GM23248 (cell line): Measurements from ENCODE around the gene RPL39L. TPM values are rescaled to one million over a fixed set of nuclear protein-coding genes. Genes with fewer than 3 reads are reported as not detected.

Experiments
- DNase-seq: peaks from one replicate; pipeline ENCODE4 v3.0.0-alpha.2; 2015
- H2AFZ ChIP-seq: fragments of 200-600 bp; sonication (generic); 2 replicates; pipeline ENCODE4 v1.6.1; 2016; ENCODE audit warnings: antibody characterized with exemption
- H3F3A ChIP-seq: fragments of 200-600 bp; sonication (generic); 2 replicates; pipeline ENCODE4 v1.6.1; 2016; ENCODE audit warnings: mild to moderate bottlenecking, antibody characterized with exemption, mixed run types; ENCODE audit not compliant: insufficient read depth
- H3K27ac ChIP-seq: fragments of 200-600 bp; sonication (generic); 2 replicates; pipeline ENCODE4 v1.5.1; 2016; ENCODE audit warnings: mild to moderate bottlenecking
- H3K27me3 ChIP-seq: fragments of 200-600 bp; sonication (generic); replicated peaks from 2 replicates; pipeline ENCODE4 v1.6.1; 2016; ENCODE audit warnings: mild to moderate bottlenecking; ENCODE audit not compliant: insufficient read depth
- H3K36me3 ChIP-seq: fragments of 200-600 bp; sonication (generic); 2 replicates; pipeline ENCODE4 v1.6.1; 2016; ENCODE audit warnings: low read depth, mild to moderate bottlenecking
- H3K4me1 ChIP-seq: fragments of 200-600 bp; sonication (generic); 2 replicates; pipeline ENCODE4 v1.6.1; 2016; ENCODE audit warnings: mild to moderate bottlenecking; ENCODE audit not compliant: insufficient read depth
- H3K4me2 ChIP-seq: fragments of 200-600 bp; sonication (generic); one replicate; pipeline ENCODE4 v1.6.1; 2016; ENCODE audit warnings: mild to moderate bottlenecking; ENCODE audit not compliant: unreplicated experiment
- H3K4me3 ChIP-seq: fragments of 200-600 bp; sonication (generic); 2 replicates; pipeline ENCODE4 v1.5.1; 2016; ENCODE audit warnings: mild to moderate bottlenecking
- H3K79me2 ChIP-seq: fragments of 200-600 bp; sonication (generic); 2 replicates; pipeline ENCODE4 v1.6.1; 2016; ENCODE audit warnings: mild to moderate bottlenecking; ENCODE audit not compliant: insufficient read depth
- H3K9ac ChIP-seq: fragments of 200-600 bp; sonication (generic); 2 replicates; pipeline ENCODE4 v1.6.1; 2016; ENCODE audit warnings: mild to moderate bottlenecking
- H3K9me2 ChIP-seq: fragments of 200-600 bp; sonication (generic); 2 replicates; pipeline ENCODE4 v1.6.1; 2016; ENCODE audit warnings: mixed run types, mild to moderate bottlenecking, moderate library complexity; ENCODE audit not compliant: insufficient read depth
- H3K9me3 ChIP-seq: fragments of 200-600 bp; sonication (generic); one replicate; pipeline ENCODE4 v1.6.1; 2017; ENCODE audit warnings: low read depth
- H4K20me1 ChIP-seq: fragments of 200-600 bp; sonication (generic); 2 replicates; pipeline ENCODE4 v1.6.0; 2016; ENCODE audit not compliant: insufficient read depth
- EZH2 ChIP-seq: fragments of 200-600 bp; sonication (generic); IDR thresholded peaks from 2 replicates; pipeline ENCODE4 v1.6.1; 2018; ENCODE audit warnings: antibody characterized with exemption, mild to moderate bottlenecking; ENCODE audit not compliant: insufficient read depth, poor library complexity, severe bottlenecking
- EZH2phosphoT487 ChIP-seq: fragments of 200-600 bp; sonication (generic); IDR thresholded peaks from 2 replicates; pipeline ENCODE4 v1.6.1; 2018; ENCODE audit warnings: antibody characterized with exemption, moderate library complexity, mild to moderate bottlenecking, low read depth; ENCODE audit not compliant: insufficient read depth
- WGBS, 2 experiments: methylation state at CpG; one replicate each; pipeline ENCODE4 v1.1.6; 2015 to 2017; ENCODE audit warnings: low lambda C conversion rate in 2 of 2, low coverage in 1 of 2; ENCODE audit errors: missing lambda C conversion rate in 2 of 2; 5-methylcytosine and 5-hydroxymethylcytosine counted together
- in situ Hi-C: fragments of 300-500 bp; cut with MboI; formaldehyde crosslinking; loops from 2 replicates; pipeline ENCODE4 v1.15.0; 2020
- polyA plus RNA-seq: library from polyadenylated mRNA; unstranded; fragments of >200 nt; fragmentation: Nextera tagmentation; extraction: Ambion mirVana; gene quantifications from 2 replicates; pipeline ENCODE4 v1.2.1, GENCODE V29; 2016
- total RNA-seq: library from RNA; depleted of rRNA; stranded (reverse); fragments of >200 nt; shearing (Covaris generic); gene quantifications from 2 replicates; pipeline ENCODE4 v1.2.3, GENCODE V29; 2014

The RPL39L gene
- total and polyA plus RNA-seq, 2 experiments from 2014 or later, result 12.8 to 22.0 TPM

GRCh38 chr3:187077537-187077936 lies 61.8 kb downstream of the RPL39L start:
- TF ChIP-seq EZH2phosphoT487 (no peak), EZH2 (no peak)
- H3K4me2 ChIP-seq, result no peak overlapping the region
- H3K36me3 ChIP-seq, result no peaks in the 10 kb centered on the region
- H3K27me3 ChIP-seq, result no peaks in the 10 kb centered on the region; the same call in 1 of the 2 replicates
- H3K27ac ChIP-seq, result no peak overlapping the region
- H3K9me3 ChIP-seq, result no peaks in the 10 kb centered on the region
- 57 to 60% methylated on average over 5 of the region's 5 CpGs for WGBS, 2 experiments
- no peaks in the 10 kb centered on the region for H3K4me1 ChIP-seq
- no peak overlapping the region for H2AFZ ChIP-seq
- DNase-seq, result no peak
- no peak overlapping the region for H3K9ac ChIP-seq
- in situ Hi-C loops, result no loop called here
- no peaks in the 10 kb centered on the region for H4K20me1 ChIP-seq
- no peak overlapping the region for H3K4me3 ChIP-seq
- H3F3A ChIP-seq, result no peaks in the 10 kb centered on the region
- H3K79me2 ChIP-seq, result no peaks in the 10 kb centered on the region
- no peaks in the 10 kb centered on the region for H3K9me2 ChIP-seq

- Histone ChIP-seq H3K9me2 (no peaks in the 10 kb centered on the region), H4K20me1 (no peaks in the 10 kb centered on the region), H3K79me2 (no peaks in the 10 kb centered on the region), H3K27me3 (no peaks in the 10 kb centered on the region; the same call in 1 of the 2 replicates), H3F3A (no peaks in the 10 kb centered on the region), H3K36me3 (no peaks in the 10 kb centered on the region), H3K4me3 (no peak overlapping the region), H3K9ac (no peak overlapping the region), H2AFZ (no peak overlapping the region), H3K4me2 (no peak overlapping the region), H3K9me3 (no peaks in the 10 kb centered on the region), H3K4me1 (no peaks in the 10 kb centered on the region), H3K27ac (no peak overlapping the region)
- TF ChIP-seq EZH2 (no peak), EZH2phosphoT487 (no peak)
- in situ Hi-C loops, result no loop called here
- no peak for DNase-seq
- WGBS, 2 experiments, result 31 to 37% methylated on average over 3 of the region's 3 CpGs
Observed at GRCh38 chr3:187077085-187077484, 62.2 kb downstream of the RPL39L start.

DNA sequence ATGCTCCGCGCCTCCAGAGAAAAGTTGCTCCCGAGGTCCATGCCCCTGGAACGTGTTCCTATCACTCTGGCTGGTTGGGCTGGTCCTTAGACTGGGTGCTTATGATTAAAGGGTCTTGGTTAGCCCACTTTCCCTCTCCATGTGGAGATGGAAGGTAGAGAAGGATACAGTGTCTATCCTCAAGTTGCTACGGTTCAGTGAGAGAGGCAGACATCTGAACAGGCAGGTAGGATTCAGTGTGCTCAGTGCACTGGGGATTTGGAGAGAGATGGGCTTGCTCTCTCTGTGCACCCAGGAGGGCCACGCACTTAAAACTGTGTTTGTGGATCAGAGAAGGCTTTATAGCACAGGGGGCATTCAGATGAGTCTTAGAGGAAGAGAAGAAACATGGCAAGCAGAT lies 63.0 kb downstream of the RPL39L start:
- WGBS, 2 experiments, result 43 to 60% methylated on average over 6 of the region's 6 CpGs
- Histone ChIP-seq H3K4me2 (no peak overlapping the region), H3K9me3 (no peaks in the 10 kb centered on the region), H4K20me1 (no peaks in the 10 kb centered on the region), H3K27me3 (no peaks in the 10 kb centered on the region; the same call in 1 of the 2 replicates), H3K4me3 (no peak overlapping the region), H3K9me2 (no peaks in the 10 kb centered on the region), H3K9ac (no peak overlapping the region), H3K36me3 (no peaks in the 10 kb centered on the region), H3K79me2 (no peaks in the 10 kb centered on the region), H3K4me1 (no peaks in the 10 kb centered on the region), H3K27ac (no peak overlapping the region), H2AFZ (no peak overlapping the region), H3F3A (no peaks in the 10 kb centered on the region)
- no peak for TF ChIP-seq EZH2phosphoT487
- TF ChIP-seq EZH2, result no peak
- DNase-seq, result no peak
- in situ Hi-C loops, result no loop called here

GRCh38 chr3:187074846-187075245 lies 64.5 kb downstream of the RPL39L start:
- no peak overlapping the region for H2AFZ ChIP-seq
- H3K36me3 ChIP-seq, result no peaks in the 10 kb centered on the region
- no peak overlapping the region for H3K4me3 ChIP-seq
- no peak for DNase-seq
- H3K79me2 ChIP-seq, result no peaks in the 10 kb centered on the region
- H3K27ac ChIP-seq, result no peak overlapping the region
- H3F3A ChIP-seq, result no peaks in the 10 kb centered on the region
- no peak overlapping the region for H3K9ac ChIP-seq
- H3K9me3 ChIP-seq, result no peaks in the 10 kb centered on the region
- H3K9me2 ChIP-seq, result no peaks in the 10 kb centered on the region
- H3K4me2 ChIP-seq, result no peak overlapping the region
- no peaks in the 10 kb centered on the region for H3K4me1 ChIP-seq
- TF ChIP-seq EZH2phosphoT487, result no peak
- no peak for TF ChIP-seq EZH2
- no peaks in the 10 kb centered on the region; the same call in 1 of the 2 replicates for H3K27me3 ChIP-seq
- no peaks in the 10 kb centered on the region for H4K20me1 ChIP-seq
- in situ Hi-C loops, result no loop called here

- Histone ChIP-seq H2AFZ (no peak overlapping the region), H4K20me1 (no peaks in the 10 kb centered on the region), H3K4me2 (no peak overlapping the region), H3K27me3 (no peaks in the 10 kb centered on the region; the same call in 1 of the 2 replicates), H3K79me2 (no peaks in the 10 kb centered on the region), H3F3A (no peaks in the 10 kb centered on the region), H3K9me2 (no peaks in the 10 kb centered on the region), H3K9ac (no peak overlapping the region), H3K36me3 (no peaks in the 10 kb centered on the region), H3K4me3 (no peak overlapping the region), H3K4me1 (no peaks in the 10 kb centered on the region), H3K27ac (no peak overlapping the region), H3K9me3 (no peaks in the 10 kb centered on the region)
- 48 to 54% methylated on average over 5 of the region's 5 CpGs for WGBS, 2 experiments
- TF ChIP-seq EZH2phosphoT487 (no peak), EZH2 (no peak)
- in situ Hi-C loops, result no loop called here
- no peak for DNase-seq
Observed at GRCh38 chr3:187073581-187074098, 65.7 kb downstream of the RPL39L start.
